ENCODE results near the gene SNRNP200. TPM values are rescaled to one million over a fixed set of nuclear protein-coding genes. Genes with fewer than 3 reads are reported as not detected.

The SNRNP200 gene
- total RNA-seq, 1 donor from 2014 or later = 97.3 TPM

DNA sequence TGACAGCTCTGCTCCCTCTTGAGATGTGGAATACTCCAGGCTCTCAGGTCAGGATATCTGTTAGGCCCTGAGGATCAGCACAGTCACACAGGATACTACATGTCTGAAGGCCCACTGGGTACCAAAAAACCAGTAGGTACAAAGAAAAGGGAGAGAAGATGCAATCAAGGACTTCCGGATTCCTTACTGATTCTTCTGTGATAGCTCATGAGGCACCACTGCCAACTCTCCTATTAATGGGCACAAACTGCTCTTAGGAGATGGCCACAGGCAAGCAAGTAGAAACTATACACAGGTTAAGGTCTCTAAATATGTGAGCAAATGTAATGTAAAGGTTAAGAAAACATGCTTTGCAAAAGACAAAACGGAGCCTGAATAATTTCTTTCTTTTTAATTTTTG lies 43.0 kb downstream of the SNRNP200 start:
- no peak overlapping the region for H3K27ac ChIP-seq (ENCODE audit: low read depth, low read length)
- H3K4me1 Mint-ChIP-seq (ENCODE audit: low read depth, unreplicated experiment) = peaks cover 40% of the 10 kb centered on the region
- no peak overlapping the region for H3K4me2 ChIP-seq (ENCODE audit: low read length)
- H3K9me3 Mint-ChIP-seq (ENCODE audit: unreplicated experiment) = no peaks in the 10 kb centered on the region
- peaks cover 4% of the 10 kb centered on the region for H3K36me3 ChIP-seq (ENCODE audit: insufficient read depth, low read length)
- H3K79me2 ChIP-seq (ENCODE audit: insufficient read depth, low read length) = peaks cover 89% of the 10 kb centered on the region
- DNase-seq (ENCODE audit: low read depth) = no peak
- H3K27ac Mint-ChIP-seq (ENCODE audit: unreplicated experiment) = no peak overlapping the region
- no peaks in the 10 kb centered on the region for H3K27me3 Mint-ChIP-seq (ENCODE audit: low read depth, unreplicated experiment)
- H3K4me3 Mint-ChIP-seq (ENCODE audit: unreplicated experiment) = no peak overlapping the region
- H4K20me1 ChIP-seq (ENCODE audit: insufficient read depth, low read length) = peaks cover 68% of the 10 kb centered on the region
- H3K9ac ChIP-seq (ENCODE audit: low read length) = peak overlapping the region; percentile 2
- H3K27me3 ChIP-seq (ENCODE audit: insufficient read depth, low read length) = no peaks in the 10 kb centered on the region
- no peak for FAIRE-seq
- peaks cover 2% of the 10 kb centered on the region for H3K36me3 Mint-ChIP-seq (ENCODE audit: low read depth, unreplicated experiment)
- H3K4me3 ChIP-seq (ENCODE audit: insufficient read depth, low read depth, low read length) = no peak overlapping the region
- H3K9me3 ChIP-seq (ENCODE audit: insufficient read depth, low read depth, low read length) = no peaks in the 10 kb centered on the region
- peaks cover 39% of the 10 kb centered on the region for H3K4me1 ChIP-seq (ENCODE audit: insufficient read depth, low read length)
- no peak for TF ChIP-seq EZH2 (IDR thresholded peaks at IDR 0.05; ENCODE audit: insufficient read depth, low read length)
- TF ChIP-seq, protein P1, sequence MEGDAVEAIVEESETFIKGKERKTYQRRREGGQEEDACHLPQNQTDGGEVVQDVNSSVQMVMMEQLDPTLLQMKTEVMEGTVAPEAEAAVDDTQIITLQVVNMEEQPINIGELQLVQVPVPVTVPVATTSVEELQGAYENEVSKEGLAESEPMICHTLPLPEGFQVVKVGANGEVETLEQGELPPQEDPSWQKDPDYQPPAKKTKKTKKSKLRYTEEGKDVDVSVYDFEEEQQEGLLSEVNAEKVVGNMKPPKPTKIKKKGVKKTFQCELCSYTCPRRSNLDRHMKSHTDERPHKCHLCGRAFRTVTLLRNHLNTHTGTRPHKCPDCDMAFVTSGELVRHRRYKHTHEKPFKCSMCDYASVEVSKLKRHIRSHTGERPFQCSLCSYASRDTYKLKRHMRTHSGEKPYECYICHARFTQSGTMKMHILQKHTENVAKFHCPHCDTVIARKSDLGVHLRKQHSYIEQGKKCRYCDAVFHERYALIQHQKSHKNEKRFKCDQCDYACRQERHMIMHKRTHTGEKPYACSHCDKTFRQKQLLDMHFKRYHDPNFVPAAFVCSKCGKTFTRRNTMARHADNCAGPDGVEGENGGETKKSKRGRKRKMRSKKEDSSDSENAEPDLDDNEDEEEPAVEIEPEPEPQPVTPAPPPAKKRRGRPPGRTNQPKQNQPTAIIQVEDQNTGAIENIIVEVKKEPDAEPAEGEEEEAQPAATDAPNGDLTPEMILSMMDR (IDR thresholded peaks at IDR 0.05; ENCODE audit: insufficient read depth, low read depth, low read length) = no peak
- no peak overlapping the region for H2AFZ ChIP-seq (ENCODE audit: low read depth, low read length)

DNA sequence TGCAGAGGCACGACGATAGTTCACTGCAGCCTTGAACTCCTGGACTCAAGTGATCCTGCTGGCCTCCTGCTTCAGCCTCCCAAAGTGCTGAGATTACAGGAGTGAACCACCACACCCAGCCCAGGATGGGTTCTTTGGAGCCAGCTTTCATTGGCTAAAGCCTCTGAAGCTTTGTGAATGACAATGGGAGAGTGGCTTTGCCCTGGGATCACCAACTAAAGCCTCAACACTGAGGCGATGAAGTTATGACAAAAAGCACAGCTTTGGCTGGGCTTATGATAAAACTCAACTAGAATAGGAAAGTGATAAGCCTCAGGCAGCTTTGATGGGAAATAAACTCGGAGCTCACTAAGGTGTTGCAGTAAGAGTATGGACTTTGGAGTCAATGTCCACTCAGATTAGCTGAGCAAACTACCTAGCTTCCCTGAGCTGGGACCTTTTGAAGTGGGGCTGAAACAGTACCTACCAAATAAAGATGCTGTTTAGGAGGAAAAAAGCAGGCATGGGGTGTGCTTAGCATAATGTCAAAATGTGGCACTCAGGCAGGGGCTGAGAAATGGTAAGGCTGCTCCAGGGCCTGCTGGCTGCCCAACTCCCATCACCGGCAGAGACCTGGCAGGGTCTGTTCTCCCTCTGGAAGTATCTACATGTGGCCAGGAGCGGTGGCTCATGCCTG lies 43.9 kb downstream of the SNRNP200 start:
- Histone ChIP-seq H3K27me3 (ENCODE audit: insufficient read depth, low read length) (no peaks in the 10 kb centered on the region), H3K4me3 (ENCODE audit: insufficient read depth, low read depth, low read length) (no peak overlapping the region), H3K4me1 (ENCODE audit: insufficient read depth, low read length) (peaks cover 30% of the 10 kb centered on the region), H3K27ac (ENCODE audit: low read depth, low read length) (no peak overlapping the region), H3K79me2 (ENCODE audit: insufficient read depth, low read length) (peaks cover 87% of the 10 kb centered on the region), H3K4me2 (ENCODE audit: low read length) (no peak overlapping the region), H3K9me3 (ENCODE audit: insufficient read depth, low read depth, low read length) (no peaks in the 10 kb centered on the region), H2AFZ (ENCODE audit: low read depth, low read length) (no peak overlapping the region), H3K36me3 (ENCODE audit: insufficient read depth, low read length) (peaks cover 4% of the 10 kb centered on the region), H4K20me1 (ENCODE audit: insufficient read depth, low read length) (peaks cover 71% of the 10 kb centered on the region), H3K9ac (ENCODE audit: low read length) (peak overlapping the region; percentile 43)
- no peaks in the 10 kb centered on the region for H3K9me3 Mint-ChIP-seq (ENCODE audit: unreplicated experiment)
- no peaks in the 10 kb centered on the region for H3K27me3 Mint-ChIP-seq (ENCODE audit: low read depth, unreplicated experiment)
- FAIRE-seq (no peak), DNase-seq (ENCODE audit: low read depth) (no peak)
- H3K27ac Mint-ChIP-seq (ENCODE audit: unreplicated experiment) = peak overlapping the region; percentile 18
- no peak for TF ChIP-seq EZH2 (IDR thresholded peaks at IDR 0.05; ENCODE audit: insufficient read depth, low read length)
- TF ChIP-seq, protein P1 (IDR thresholded peaks at IDR 0.05; ENCODE audit: insufficient read depth, low read depth, low read length) = no peak
- peaks cover 38% of the 10 kb centered on the region for H3K4me1 Mint-ChIP-seq (ENCODE audit: low read depth, unreplicated experiment)
- peaks cover 2% of the 10 kb centered on the region for H3K36me3 Mint-ChIP-seq (ENCODE audit: low read depth, unreplicated experiment)
- H3K4me3 Mint-ChIP-seq (ENCODE audit: unreplicated experiment) = no peak overlapping the region

Data from astrocyte (in vitro differentiated cells and primary cell).